ENCODE data around the gene NUDT3.
"Not testable (repeated sequence)": the region's sequence is repeated elsewhere in the genome, so short reads cannot be mapped to it uniquely, and the experiment has no call there.

The NUDT3 gene

GRCh38 chr6:34249469-34250261 lies 142.8 kb downstream of the NUDT3 start:
- DNase-seq (ENCODE audit: low spot score), result no peak

GRCh38 chr6:34248727-34249468 lies 143.6 kb downstream of the NUDT3 start, which contains the start of gene SMIM29:
TSS of gene SMIM29 (minus strand) at chr6:34249006. CDS start at chr6:34247791, 1,215 bp downstream.
- peak; percentile 88 for DNase-seq (ENCODE audit: low spot score)

GRCh38 chr6:34248198-34248726 lies 144.2 kb downstream of the NUDT3 start:
- DNase-seq (ENCODE audit: low spot score), result no peak

GRCh38 chr6:34247481-34248197 lies 144.8 kb downstream of the NUDT3 start:
- DNase-seq (ENCODE audit: low spot score), result no peak

GRCh38 chr6:34246563-34247391 lies 145.7 kb downstream of the NUDT3 start:
- DNase-seq (ENCODE audit: low spot score), result peak; percentile 59

- no peak for DNase-seq (ENCODE audit: low spot score)
These were observed 146.3 kb downstream of the NUDT3 start for GRCh38 chr6:34246249-34246562.

- DNase-seq (ENCODE audit: low spot score), result not testable (repeated sequence)
These were observed 146.7 kb downstream of the NUDT3 start for GRCh38 chr6:34245761-34246140.

- DNase-seq (ENCODE audit: low spot score), result not testable (repeated sequence)
These were observed 147.3 kb downstream of the NUDT3 start for GRCh38 chr6:34245032-34245760.

- DNase-seq (ENCODE audit: low spot score), result no peak
These were observed 148.3 kb downstream of the NUDT3 start for GRCh38 chr6:34243901-34244884.

GRCh38 chr6:34243131-34243771 lies 149.2 kb downstream of the NUDT3 start:
- DNase-seq (ENCODE audit: low spot score), result no peak

- DNase-seq (ENCODE audit: low spot score), result no peak
These were observed 150.0 kb downstream of the NUDT3 start for GRCh38 chr6:34242252-34243130.

GRCh38 chr6:34241351-34242215 lies 150.9 kb downstream of the NUDT3 start:
- no peak for DNase-seq (ENCODE audit: low spot score)

GRCh38 chr6:34240329-34241248 lies 151.9 kb downstream of the NUDT3 start:
- DNase-seq (ENCODE audit: low spot score), result no peak

- no peak for DNase-seq (ENCODE audit: low spot score)
These were observed 152.6 kb downstream of the NUDT3 start for GRCh38 chr6:34239893-34240292.

GRCh38 chr6:34239500-34239825 lies 153.0 kb downstream of the NUDT3 start:
- no peak for DNase-seq (ENCODE audit: low spot score)

All from HuH-7.5 (cell line).